ENCODE results near the gene COA7.
"Not testable (repeated sequence)": the region's sequence is repeated elsewhere in the genome, so short reads cannot be mapped to it uniquely, and the experiment has no call there.

The COA7 gene

DNA sequence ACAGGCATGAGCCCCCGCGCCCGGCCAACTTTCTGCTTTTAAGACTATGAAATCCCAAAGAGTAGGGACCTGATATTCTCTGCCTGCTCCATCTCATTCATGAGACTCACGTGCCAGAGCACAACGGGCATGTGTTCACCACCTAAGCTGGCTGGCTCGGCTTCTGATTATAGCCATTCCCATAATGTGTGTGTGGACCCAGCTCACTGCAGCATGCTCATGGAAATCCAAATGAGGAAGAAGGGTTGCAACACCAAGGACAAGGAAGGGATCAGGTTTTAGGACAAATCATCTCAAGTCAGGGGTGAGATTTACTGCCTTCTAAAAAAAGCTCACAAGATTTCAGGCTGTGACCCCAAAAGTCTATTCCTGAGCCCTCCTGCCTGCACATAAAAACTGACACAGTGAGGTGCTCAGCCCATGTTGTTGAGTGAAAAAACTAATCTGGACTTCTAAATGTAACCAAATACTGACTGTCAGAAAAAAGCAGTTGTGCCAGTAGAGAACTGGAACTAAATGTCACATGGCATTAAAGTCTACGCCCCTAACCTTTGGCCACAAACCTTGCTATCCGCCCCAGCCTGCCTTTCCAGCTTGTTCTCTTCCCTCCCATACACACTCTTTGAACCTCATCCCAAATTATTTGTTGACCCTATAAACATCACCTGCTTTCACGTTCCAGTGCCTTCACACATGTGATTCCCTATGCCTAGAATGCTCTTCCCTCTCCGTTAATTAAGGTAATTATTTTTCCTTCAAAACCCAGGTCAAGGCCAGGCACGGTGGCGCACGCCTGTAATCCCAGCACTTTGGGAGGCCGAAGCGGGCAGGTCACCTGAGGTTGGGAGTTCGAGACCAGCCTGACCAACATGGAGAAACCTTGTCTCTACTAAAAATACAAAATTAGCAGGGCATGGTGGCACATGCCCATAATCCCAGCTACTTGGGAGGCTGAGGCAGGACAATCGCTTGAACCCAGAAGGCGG lies 9.1 kb upstream of the COA7 start:
- POLR2A ChIA-PET, result no interaction called here
- CTCF ChIA-PET, result no interaction called here
- TF ChIP-seq, protein P1, sequence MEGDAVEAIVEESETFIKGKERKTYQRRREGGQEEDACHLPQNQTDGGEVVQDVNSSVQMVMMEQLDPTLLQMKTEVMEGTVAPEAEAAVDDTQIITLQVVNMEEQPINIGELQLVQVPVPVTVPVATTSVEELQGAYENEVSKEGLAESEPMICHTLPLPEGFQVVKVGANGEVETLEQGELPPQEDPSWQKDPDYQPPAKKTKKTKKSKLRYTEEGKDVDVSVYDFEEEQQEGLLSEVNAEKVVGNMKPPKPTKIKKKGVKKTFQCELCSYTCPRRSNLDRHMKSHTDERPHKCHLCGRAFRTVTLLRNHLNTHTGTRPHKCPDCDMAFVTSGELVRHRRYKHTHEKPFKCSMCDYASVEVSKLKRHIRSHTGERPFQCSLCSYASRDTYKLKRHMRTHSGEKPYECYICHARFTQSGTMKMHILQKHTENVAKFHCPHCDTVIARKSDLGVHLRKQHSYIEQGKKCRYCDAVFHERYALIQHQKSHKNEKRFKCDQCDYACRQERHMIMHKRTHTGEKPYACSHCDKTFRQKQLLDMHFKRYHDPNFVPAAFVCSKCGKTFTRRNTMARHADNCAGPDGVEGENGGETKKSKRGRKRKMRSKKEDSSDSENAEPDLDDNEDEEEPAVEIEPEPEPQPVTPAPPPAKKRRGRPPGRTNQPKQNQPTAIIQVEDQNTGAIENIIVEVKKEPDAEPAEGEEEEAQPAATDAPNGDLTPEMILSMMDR (IDR thresholded peaks at IDR 0.05; ENCODE audit: control extremely low read depth, extremely low read depth, low read depth, missing control alignments), result no peak
- DNase-seq (ENCODE audit: extremely low spot score), result no peak

DNA sequence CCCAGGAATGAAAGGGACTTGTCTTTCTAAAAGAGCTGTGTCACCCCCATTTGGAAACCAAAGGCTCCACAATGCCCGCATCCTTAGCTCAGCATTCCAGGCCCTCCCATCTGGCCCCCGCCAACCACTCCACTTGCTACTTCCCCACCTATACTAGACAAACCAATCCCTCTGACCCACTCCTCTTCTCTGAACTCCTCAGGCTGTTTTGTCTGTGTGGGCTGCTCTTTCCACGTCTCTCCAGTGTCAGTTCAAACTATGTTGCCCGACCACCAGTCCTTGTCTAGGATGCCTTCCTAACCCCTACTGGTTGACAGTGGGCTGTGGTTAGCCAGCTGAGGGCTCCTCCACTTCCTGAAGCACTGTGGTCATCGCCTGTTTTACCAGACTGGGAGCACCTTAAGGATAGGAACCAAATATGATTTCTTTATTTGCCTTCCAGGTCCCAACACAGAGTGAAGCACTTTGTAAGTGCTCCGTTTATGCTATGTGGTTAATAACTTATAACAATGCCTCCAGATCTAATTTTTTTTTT lies 8.1 kb upstream of the COA7 start:
- ChIA-PET POLR2A (no interaction called here), CTCF (no interaction called here)
- TF ChIP-seq, protein P1 (IDR thresholded peaks at IDR 0.05; ENCODE audit: control extremely low read depth, extremely low read depth, low read depth, missing control alignments), result no peak
- DNase-seq (ENCODE audit: extremely low spot score), result no peak

DNA sequence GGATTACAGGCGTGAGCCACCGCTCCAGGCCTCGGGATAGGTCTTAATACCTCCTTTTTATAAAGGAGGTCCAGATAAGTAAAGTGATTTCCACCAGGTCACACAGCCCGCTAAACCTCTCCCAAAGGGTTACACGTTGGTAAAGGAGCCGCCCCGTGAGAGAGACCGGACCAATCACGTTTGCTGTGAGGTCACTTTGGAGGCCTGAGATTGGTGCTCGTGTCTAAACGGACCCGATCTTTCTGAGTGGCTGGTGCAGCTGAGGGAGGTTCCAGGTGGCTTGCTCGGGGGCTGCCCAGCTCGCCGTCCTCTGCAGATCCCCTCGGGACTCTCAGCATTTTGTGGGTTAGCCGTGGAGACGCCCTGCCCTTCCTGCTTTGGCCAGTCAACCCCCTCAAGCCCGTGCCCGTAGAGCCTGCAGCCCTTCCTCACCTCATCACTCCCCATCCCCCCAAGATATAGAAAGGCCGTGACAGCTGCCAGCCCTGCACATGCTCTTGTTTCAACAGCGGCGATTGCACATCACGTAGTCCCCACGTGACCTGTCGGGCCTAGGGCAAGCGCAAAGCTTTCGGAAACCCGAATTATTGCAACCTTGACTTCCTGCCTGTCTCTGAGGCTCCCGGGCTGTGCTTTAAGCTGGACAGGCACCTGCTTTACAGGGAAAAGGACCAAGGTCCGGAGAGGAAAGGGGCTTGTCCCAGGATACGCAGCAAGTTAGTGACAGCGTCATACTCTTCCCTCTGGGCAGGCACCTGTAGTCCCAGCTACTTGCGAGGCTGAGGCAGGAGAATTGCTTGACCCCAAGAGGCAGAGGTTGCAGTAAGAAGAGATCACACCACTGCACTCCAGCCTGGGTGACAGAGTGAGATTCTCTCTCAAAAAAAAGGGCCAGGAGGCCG lies 5.0 kb upstream of the COA7 start:
- ChIA-PET CTCF (interaction anchor here (0.9 to 1.2 kb wide), 4 partner anchors 12 to 77 kb away, joined by 3 read pairs; no protein-coding TSS in a partner anchor), POLR2A (interaction anchor here (0.6 kb wide), 2 partner anchors 85 to 171 kb away, joined by 4 to 5 read pairs; no protein-coding TSS in a partner anchor)
- TF ChIP-seq, protein P1 (IDR thresholded peaks at IDR 0.05; ENCODE audit: control extremely low read depth, extremely low read depth, low read depth, missing control alignments), result no peak
- peak; percentile 90 for DNase-seq (ENCODE audit: extremely low spot score)

DNA sequence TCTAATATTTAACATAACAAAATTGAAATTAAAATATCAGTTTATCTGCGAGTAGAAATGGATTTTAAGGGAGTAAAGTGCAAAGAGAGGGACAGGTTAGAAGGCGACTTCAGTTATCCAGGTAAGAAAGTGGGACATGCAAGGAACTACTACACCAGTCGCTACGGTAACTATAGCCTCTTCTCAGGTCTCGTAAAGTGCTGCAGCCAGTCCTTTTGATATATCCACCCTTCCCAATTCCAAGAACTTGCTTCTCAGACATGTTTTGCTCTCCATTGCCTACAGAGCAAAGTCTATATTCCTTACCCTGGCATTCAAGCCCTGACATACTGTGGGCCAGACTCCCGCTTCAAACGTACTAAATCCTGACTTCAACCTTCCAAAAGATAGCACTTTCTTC lies 2.5 kb downstream of the COA7 start:
- no peak for DNase-seq (ENCODE audit: extremely low spot score)
- ChIA-PET POLR2A (interaction anchor here (0.6 kb wide), 1 partner anchor 147 kb away, joined by 3 read pairs; no protein-coding TSS in a partner anchor), CTCF (no interaction called here)
- TF ChIP-seq, protein P1 (IDR thresholded peaks at IDR 0.05; ENCODE audit: control extremely low read depth, extremely low read depth, low read depth, missing control alignments), result no peak

DNA sequence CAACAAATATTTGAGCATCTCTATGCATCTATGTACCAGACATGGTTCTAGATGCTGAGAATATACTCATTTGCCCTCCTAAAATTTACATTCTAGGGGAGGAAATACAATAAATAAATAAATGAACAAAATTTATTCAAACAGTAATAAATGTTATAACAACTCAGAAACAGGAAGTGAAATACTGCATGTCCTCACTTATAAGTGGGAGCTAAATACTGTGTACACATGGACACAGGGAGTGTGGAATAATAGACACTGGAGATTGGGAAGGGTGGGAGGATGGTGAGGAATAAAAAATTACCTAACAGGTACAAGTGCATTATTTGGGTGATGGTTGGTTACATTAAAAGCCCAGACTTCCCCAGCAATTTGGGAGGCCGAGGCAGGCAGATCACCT lies 4.3 kb downstream of the COA7 start:
- POLR2A ChIA-PET, result no interaction called here
- TF ChIP-seq, protein P1 (IDR thresholded peaks at IDR 0.05; ENCODE audit: control extremely low read depth, extremely low read depth, low read depth, missing control alignments), result no peak
- no peak for DNase-seq (ENCODE audit: extremely low spot score)

DNA sequence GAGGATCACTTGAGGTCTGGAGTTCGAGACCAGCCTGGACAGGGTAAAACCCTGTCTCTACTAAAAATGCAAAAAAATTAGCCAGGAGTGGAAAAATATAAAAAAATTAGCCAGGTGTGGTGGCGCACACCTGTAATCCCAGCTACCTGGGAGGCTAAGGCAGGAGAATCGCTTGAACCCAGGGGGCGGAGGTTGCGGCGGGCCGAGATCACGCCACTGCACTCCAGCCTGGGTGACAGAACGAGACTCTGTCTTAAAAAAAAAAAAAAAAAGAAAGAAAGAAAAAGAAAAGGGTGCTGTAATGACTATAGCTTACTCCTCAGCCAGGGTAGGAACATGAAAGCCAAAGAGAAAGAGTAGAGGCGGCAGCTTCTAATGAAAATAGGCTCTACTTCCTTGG lies 4.8 kb downstream of the COA7 start:
- CTCF ChIA-PET; POLR2A ChIA-PET; DNase-seq (ENCODE audit: extremely low spot score): not testable (repeated sequence)

More for the DNA sequence above, 4.3 kb downstream of the COA7 start:
- CTCF ChIA-PET, result no interaction called here
